ENCODE results near the gene KRTAP10-2. TPM values are rescaled to one million over a fixed set of nuclear protein-coding genes. Genes with fewer than 3 reads are reported as not detected.
A peak's percentile ranks its signal among the peaks of the same experiment; 100 is the strongest.
"Not testable (repeated sequence)": the region's sequence is repeated elsewhere in the genome, so short reads cannot be mapped to it uniquely, and the experiment has no call there.

Gene KRTAP10-2
- total and polyA plus RNA-seq, 9 of the 15 experiments (the other 6 are each of a cell fraction or from before 2014, with no cell fraction given) = not detected

DNA sequence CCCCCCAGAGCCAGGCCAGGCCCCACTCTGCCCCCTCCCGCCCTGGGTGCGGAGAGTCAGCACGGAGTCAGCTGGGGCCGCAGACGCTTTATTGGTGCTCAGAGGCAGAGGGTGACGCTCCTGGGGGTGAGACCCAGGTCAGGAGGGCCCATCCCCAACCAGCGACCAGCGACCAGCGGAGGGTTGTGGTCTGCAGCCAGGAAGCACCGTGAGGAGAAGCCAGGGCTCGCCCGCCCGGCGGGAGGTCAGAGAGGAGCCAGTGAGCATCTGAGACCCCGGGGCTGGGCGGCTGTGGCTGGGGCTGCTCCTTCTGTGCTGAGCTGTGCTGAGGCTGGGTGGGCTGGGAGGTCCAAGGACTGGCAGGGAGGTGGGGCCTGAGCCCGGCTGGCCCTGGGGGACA, 1.0 kb downstream of the KRTAP10-2 start:
- H3K79me2 ChIP-seq (ENCODE audit: control insufficient read depth, insufficient read depth, low read length); H3K9me1 ChIP-seq (ENCODE audit: control insufficient read depth, insufficient read depth, low read length); H3K9ac ChIP-seq (ENCODE audit: insufficient read depth in 1 of 2, low read depth in 2 of 2, low read length in 2 of 2); in situ Hi-C loops (cut with MboI); H3K36me3 ChIP-seq (ENCODE audit: control insufficient read depth, insufficient read depth, low read length); H3K27ac ChIP-seq (ENCODE audit: extremely low read depth, low read depth, low read length); H3K9me3 ChIP-seq (replicated peaks; ENCODE audit: control insufficient read depth, insufficient read depth, low read depth, low read length); DNase-seq (ENCODE audit: extremely low read depth in 1 of 4, low spot score in 3 of 4); H3K4me2 ChIP-seq (ENCODE audit: insufficient read depth, low read length); intact Hi-C loops (cut with micrococcal nuclease); H3K4me1 ChIP-seq (replicated peaks in 1 of 2; ENCODE audit: control insufficient read depth in 2 of 2, insufficient read depth in 2 of 2, low read length in 2 of 2); ATAC-seq; FAIRE-seq; H3K4me3 ChIP-seq; BruUV-seq (replicated peaks); H4K20me1 ChIP-seq (replicated peaks; ENCODE audit: control insufficient read depth, insufficient read depth, low read length); CTCF ChIA-PET (ENCODE audit: low intra/inter-chr PET ratio); H2AFZ ChIP-seq (ENCODE audit: low read depth, low read length): not testable (repeated sequence)
- WGBS (ENCODE audit: insufficient coverage, low coverage, missing lambda C conversion rate) = 0% methylated on average over 15 of the region's 17 CpGs
- peaks cover 28 to 49% of the 10 kb centered on the region in 2 experiments; a peak in 4 of 5 replicates for H3K27me3 ChIP-seq (ENCODE audit: control insufficient read depth in 2 of 2, insufficient read depth in 2 of 2, low read length in 2 of 2)
- POLR2A ChIA-PET = interaction anchor here (1.1 kb wide), 1 partner anchor 11 kb away, joined by 3 read pairs; no protein-coding TSS in a partner anchor

DNA sequence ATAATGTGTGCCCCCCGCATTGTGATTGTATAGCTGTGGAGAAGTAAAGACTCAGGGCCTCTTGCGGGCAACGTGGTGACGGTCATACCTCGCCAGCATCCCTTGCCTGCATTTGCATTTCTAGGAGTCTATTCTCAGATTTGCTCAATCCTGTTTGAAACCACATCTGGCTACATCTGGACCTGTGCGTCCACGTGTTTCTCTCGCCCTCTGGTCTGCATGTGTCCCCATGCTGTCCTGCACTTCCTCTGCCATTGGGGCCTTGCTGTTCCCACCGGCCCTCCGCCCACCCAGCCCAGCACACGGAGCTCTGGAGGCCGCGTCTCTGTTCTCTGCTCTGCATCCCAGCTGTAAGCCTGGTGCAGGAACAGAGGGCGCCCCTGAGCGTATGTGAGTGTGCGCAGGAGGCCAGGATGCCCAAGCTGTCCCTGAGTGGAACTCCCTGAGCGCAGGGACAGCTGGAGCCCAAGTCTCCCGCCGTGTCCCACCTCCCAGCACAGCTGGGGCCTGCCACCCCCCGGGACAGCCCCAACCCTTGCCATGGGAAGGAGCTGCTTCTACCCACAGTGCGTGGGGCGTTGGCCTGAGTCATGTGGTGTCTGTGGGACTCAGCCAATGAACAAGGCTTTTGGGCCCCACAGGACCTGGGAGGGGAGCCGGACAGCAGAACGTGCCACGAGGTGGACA, 1.6 kb downstream of the KRTAP10-2 start:
- CTCF ChIA-PET (ENCODE audit: low intra/inter-chr PET ratio) = no interaction called here

More for the DNA sequence above, 1.6 kb downstream of the KRTAP10-2 start:
- intact Hi-C loops (cut with micrococcal nuclease) (no loop called here), in situ Hi-C loops (cut with MboI) (no loop called here)
- POLR2A ChIA-PET = interaction anchor here (0.8 kb wide), 1 partner anchor 9 kb away, joined by 4 read pairs; no protein-coding TSS in a partner anchor
- TF ChIP-seq ZNF436 (CRISPR knock-in tag; IDR thresholded peaks at IDR 0.05) (no peak), NRF1 (conservative IDR thresholded peaks at IDR 0.05 in 1 of 2, IDR thresholded peaks at IDR 0.05 in 1 of 2) (peak; percentile 28 to 32; a peak in 1 of 4 replicates)
- Histone ChIP-seq H2AFZ (ENCODE audit: low read depth, low read length) (no peak overlapping the region), H4K20me1 (replicated peaks; ENCODE audit: control insufficient read depth, insufficient read depth, low read length) (no peaks in the 10 kb centered on the region), H3K9me3 (replicated peaks; ENCODE audit: control insufficient read depth, insufficient read depth, low read depth, low read length) (no peaks in the 10 kb centered on the region), H3K36me3 (ENCODE audit: control insufficient read depth, insufficient read depth, low read length) (no peaks in the 10 kb centered on the region), H3K27me3 (ENCODE audit: control insufficient read depth in 2 of 2, insufficient read depth in 2 of 2, low read length in 2 of 2) (peaks cover 23 to 46% of the 10 kb centered on the region in 2 experiments; a peak in 4 of 5 replicates), H3K9ac (ENCODE audit: insufficient read depth in 1 of 2, low read depth in 2 of 2, low read length in 2 of 2) (no peak overlapping the region), H3K27ac (ENCODE audit: extremely low read depth, low read depth, low read length) (no peak overlapping the region), H3K4me2 (ENCODE audit: insufficient read depth, low read length) (no peak overlapping the region), H3K4me1 (replicated peaks in 1 of 2; ENCODE audit: control insufficient read depth in 2 of 2, insufficient read depth in 2 of 2, low read length in 2 of 2) (peaks cover 0 to 4% of the 10 kb centered on the region in 2 experiments; a peak in 1 of 5 replicates), H3K4me3 (no peak overlapping the region), H3K79me2 (ENCODE audit: control insufficient read depth, insufficient read depth, low read length) (no peaks in the 10 kb centered on the region), H3K9me1 (ENCODE audit: control insufficient read depth, insufficient read depth, low read length) (no peaks in the 10 kb centered on the region)
- FAIRE-seq (no peak), ATAC-seq (peak; percentile 26; the same call in 1 of the 3 replicates), DNase-seq (ENCODE audit: extremely low read depth in 1 of 4, low spot score in 3 of 4) (peak in 1 of 4 experiments; percentile 3)
- BruUV-seq (replicated peaks) = no TSS peak
- 4% methylated on average over 22 of the region's 25 CpGs for WGBS (ENCODE audit: insufficient coverage, low coverage, missing lambda C conversion rate)

All from K562 (cell line).